SU-DHL-6 (cell line): ENCODE measurements around the gene NPSR1.

Experiments used
- CTCF ChIP-seq: fragments of 200-600 bp; sonication (generic); IDR thresholded peaks from one replicate; pipeline ENCODE4 v1.5.1; 2017; ENCODE audit warnings: antibody characterized with exemption, mild to moderate bottlenecking, low read length, moderate library complexity; ENCODE audit not compliant: insufficient read depth, poor library complexity, severe bottlenecking
- EZH2phosphoT487 ChIP-seq: fragments of 200-600 bp; sonication (generic), shearing (Covaris generic); conservative IDR thresholded peaks from 2 replicates; pipeline ENCODE4 v1.6.1; 2018; ENCODE audit warnings: mild to moderate bottlenecking, antibody characterized with exemption, low read length, moderate library complexity, mixed read lengths

GRCh38 chr7:34761206-34761605, 103.2 kb downstream of the NPSR1 start:
- no peak for TF ChIP-seq CTCF
- TF ChIP-seq EZH2phosphoT487 = no peak
